HepG2 (cell line): ENCODE data around the gene SLC2A4. TPM values are rescaled to one million over a fixed set of nuclear protein-coding genes. Genes with fewer than 3 reads are reported as not detected.

Source experiments
- ARNT ChIP-seq: fragments of 450-650 bp; IDR thresholded peaks from 2 replicates; pipeline ENCODE4 v1.6.1; 2017
- ASH2L ChIP-seq: fragments of 300-600, 200-600 bp; sonication (generic); IDR thresholded peaks from 2 replicates; pipeline ENCODE4 v1.7.0; 2017; ENCODE audit warnings: low read depth, mild to moderate bottlenecking, moderate library complexity, mixed read lengths, low read length; ENCODE audit not compliant: insufficient read length
- ATM ChIP-seq: fragments of 450-650 bp; IDR thresholded peaks from 2 replicates; pipeline ENCODE4 v1.7.1; 2017; ENCODE audit warnings: mild to moderate bottlenecking, borderline replicate concordance
- HES4 ChIP-seq: sonication (generic); formaldehyde crosslinking; IDR thresholded peaks from 2 replicates; pipeline ENCODE4 v1.9.0; 2021; ENCODE audit warnings: mild to moderate bottlenecking, missing genetic modification reagents, borderline replicate concordance
- KDM5A ChIP-seq: fragments of 200-600 bp; sonication (generic); IDR thresholded peaks from 2 replicates; pipeline ENCODE4 v1.7.0; 2018; ENCODE audit warnings: antibody characterized with exemption, mild to moderate bottlenecking, low read length, borderline replicate concordance
- KDM6A ChIP-seq: IDR thresholded peaks from 2 replicates; pipeline ENCODE4 v1.6.1; 2016; ENCODE audit warnings: low read depth
- MEIS2 ChIP-seq: sonication (generic); formaldehyde crosslinking; IDR thresholded peaks from 2 replicates; pipeline ENCODE4 v1.9.0; 2021; ENCODE audit warnings: mild to moderate bottlenecking, missing genetic modification reagents
- TAF15 ChIP-seq: fragments of 200-400 bp; formaldehyde crosslinking; IDR thresholded peaks from one replicate; pipeline ENCODE4 v1.6.1; 2018; ENCODE audit warnings: mild to moderate bottlenecking, low read depth, low read length; ENCODE audit not compliant: poor library complexity, severe bottlenecking
- TCF7L2 ChIP-seq: IDR thresholded peaks from 2 replicates; pipeline ENCODE4 v1.6.1; 2011; ENCODE audit warnings: mild to moderate bottlenecking, low read depth, low read length, moderate library complexity
- TGIF2 ChIP-seq: IDR thresholded peaks from 2 replicates; pipeline ENCODE4 v1.6.1; 2016; ENCODE audit warnings: control low read depth, missing compliant biosample characterization
- ZFP36L2 ChIP-seq: sonication (generic); formaldehyde crosslinking; IDR thresholded peaks from 2 replicates; pipeline ENCODE4 v1.4.0; 2020; ENCODE audit warnings: missing genetic modification reagents
- ZNF17 ChIP-seq: sonication (generic); formaldehyde crosslinking; IDR thresholded peaks from 2 replicates; pipeline ENCODE4 v1.5.0; 2020; ENCODE audit warnings: mild to moderate bottlenecking, missing genetic modification reagents
- ZNF224 ChIP-seq: sonication (generic); formaldehyde crosslinking; IDR thresholded peaks from 2 replicates; pipeline ENCODE4 v1.5.0; 2020; ENCODE audit warnings: mild to moderate bottlenecking, missing genetic modification reagents
- ZNF251 ChIP-seq: sonication (generic); formaldehyde crosslinking; IDR thresholded peaks from 2 replicates; pipeline ENCODE4 v1.9.0; 2021; ENCODE audit warnings: mild to moderate bottlenecking, missing genetic modification reagents
- polyA plus RNA-seq, 8 experiments: library from polyadenylated mRNA; depleted of rRNA in 3 of 8; stranded (reverse) in 7 of 8; unstranded in 1 of 8; fragments of >200 nt; fragmentation: Illumina TruSeq in 4 of 8; extraction: Trizol in 4 of 8; gene quantifications; 2 replicates each; pipeline versions ENCODE4 v1.2.1 to v1.2.3, GENCODE V29; 2011 to 2016; ENCODE audit warnings: low read depth in 4 of 8, missing spikeins in 1 of 8, mixed read lengths in 1 of 8; ENCODE audit not compliant: insufficient read depth in 1 of 8
- total RNA-seq, 5 experiments: library from RNA; depleted of rRNA; stranded (reverse); fragments of >200 nt; fragmentation: Illumina TruSeq; extraction: Trizol; gene quantifications; 2 replicates each; pipeline ENCODE4 v1.2.3, GENCODE V29; 2016; ENCODE audit warnings: low read depth in 1 of 5
- TF ChIP-seq, protein P1 (sequence below): IDR thresholded peaks from 2 replicates; pipeline ENCODE4 v1.6.1; 2012; ENCODE audit warnings: low read depth, low read length, improper control_type of control experiment
- TF ChIP-seq, protein P2 (sequence below): sonication (generic); formaldehyde crosslinking; conservative IDR thresholded peaks from 2 replicates; pipeline ENCODE4 v1.8.0; 2022; ENCODE audit warnings: mild to moderate bottlenecking, moderate library complexity, missing genetic modification reagents
- TF ChIP-seq, protein P3 (sequence below): IDR thresholded peaks from 2 replicates; pipeline ENCODE4 v1.6.1; 2016; ENCODE audit warnings: low read depth, borderline replicate concordance
- TF ChIP-seq, protein P4 (sequence below): sonication (generic); formaldehyde crosslinking; IDR thresholded peaks from 2 replicates; pipeline ENCODE4 v1.8.0; 2022; ENCODE audit warnings: missing genetic modification reagents, mild to moderate bottlenecking, inconsistent platforms, borderline replicate concordance
- TF ChIP-seq, protein P5 (sequence below): sonication (generic); formaldehyde crosslinking; IDR thresholded peaks from 2 replicates; pipeline ENCODE4 v1.8.1; 2023; ENCODE audit warnings: mild to moderate bottlenecking, missing genetic modification reagents
- TF ChIP-seq, protein P6 (sequence below): sonication (generic); formaldehyde crosslinking; IDR thresholded peaks from 2 replicates; pipeline ENCODE4 v1.5.0; 2020; ENCODE audit warnings: missing genetic modification reagents
- TF ChIP-seq, protein P7 (sequence below): sonication (generic); formaldehyde crosslinking; conservative IDR thresholded peaks from 2 replicates; pipeline ENCODE4 v1.5.0; 2020; ENCODE audit warnings: missing genetic modification reagents

The SLC2A4 gene
- total and polyA plus RNA-seq, 2 of the 13 experiments (the other 11 are each of a cell fraction or from before 2014, with no cell fraction given), result 4.9 to 5.8 TPM

DNA sequence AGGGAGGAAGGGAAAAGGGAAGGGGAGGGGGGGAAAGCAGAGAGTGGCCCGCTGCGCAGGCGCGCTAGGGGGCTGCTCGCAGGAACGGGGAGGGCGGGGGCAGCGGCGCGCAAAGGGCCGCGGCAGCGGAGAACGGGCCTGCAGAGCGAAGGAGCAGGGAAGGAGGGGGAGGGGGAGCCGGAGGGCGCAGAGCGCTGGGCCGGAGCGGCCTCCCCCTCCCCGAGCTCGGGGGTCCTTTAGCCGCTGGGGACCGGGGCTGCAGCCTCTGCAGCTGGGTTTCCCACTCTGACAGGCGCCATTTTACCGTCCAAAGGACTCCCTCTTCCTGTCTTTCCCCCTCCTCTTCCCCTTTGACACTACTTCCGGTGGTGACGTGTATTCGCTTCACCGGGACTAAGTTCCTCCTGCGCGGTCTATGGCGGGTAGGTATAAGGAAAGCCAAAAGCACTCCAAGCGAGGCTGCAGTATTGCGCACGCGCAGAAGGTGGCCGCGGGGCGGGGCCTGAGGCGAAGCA is 29.8 kb upstream of the SLC2A4 start, which contains the start of gene CTDNEP1 (continued):
- TF ChIP-seq, protein P1, sequence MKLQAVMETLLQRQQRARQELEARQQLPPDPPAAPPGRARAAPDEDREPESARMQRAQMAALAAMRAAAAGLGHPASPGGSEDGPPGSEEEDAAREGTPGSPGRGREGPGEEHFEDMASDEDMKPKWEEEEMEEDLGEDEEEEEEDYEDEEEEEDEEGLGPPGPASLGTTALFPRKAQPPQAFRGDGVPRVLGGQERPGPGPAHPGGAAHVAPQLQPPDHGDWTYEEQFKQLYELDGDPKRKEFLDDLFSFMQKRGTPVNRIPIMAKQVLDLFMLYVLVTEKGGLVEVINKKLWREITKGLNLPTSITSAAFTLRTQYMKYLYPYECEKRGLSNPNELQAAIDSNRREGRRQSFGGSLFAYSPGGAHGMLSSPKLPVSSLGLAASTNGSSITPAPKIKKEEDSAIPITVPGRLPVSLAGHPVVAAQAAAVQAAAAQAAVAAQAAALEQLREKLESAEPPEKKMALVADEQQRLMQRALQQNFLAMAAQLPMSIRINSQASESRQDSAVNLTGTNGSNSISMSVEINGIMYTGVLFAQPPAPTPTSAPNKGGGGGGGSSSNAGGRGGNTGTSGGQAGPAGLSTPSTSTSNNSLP, result no peak
- TF ChIP-seq ASH2L, result peak; percentile 23
- TF ChIP-seq ZFP36L2 (CRISPR knock-in tag), result no peak
- TF ChIP-seq, protein P2, sequence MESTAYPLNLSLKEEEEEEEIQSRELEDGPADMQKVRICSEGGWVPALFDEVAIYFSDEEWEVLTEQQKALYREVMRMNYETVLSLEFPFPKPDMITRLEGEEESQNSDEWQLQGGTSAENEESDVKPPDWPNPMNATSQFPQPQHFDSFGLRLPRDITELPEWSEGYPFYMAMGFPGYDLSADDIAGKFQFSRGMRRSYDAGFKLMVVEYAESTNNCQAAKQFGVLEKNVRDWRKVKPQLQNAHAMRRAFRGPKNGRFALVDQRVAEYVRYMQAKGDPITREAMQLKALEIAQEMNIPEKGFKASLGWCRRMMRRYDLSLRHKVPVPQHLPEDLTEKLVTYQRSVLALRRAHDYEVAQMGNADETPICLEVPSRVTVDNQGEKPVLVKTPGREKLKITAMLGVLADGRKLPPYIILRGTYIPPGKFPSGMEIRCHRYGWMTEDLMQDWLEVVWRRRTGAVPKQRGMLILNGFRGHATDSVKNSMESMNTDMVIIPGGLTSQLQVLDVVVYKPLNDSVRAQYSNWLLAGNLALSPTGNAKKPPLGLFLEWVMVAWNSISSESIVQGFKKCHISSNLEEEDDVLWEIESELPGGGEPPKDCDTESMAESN, result 0 out of 2 replicates have a peak, but pooled peaks have one; percentile 14
- TF ChIP-seq HES4, result no peak
- TF ChIP-seq KDM5A, result peak; percentile 82
- TF ChIP-seq MEIS2 (CRISPR knock-in tag), result no peak
- TF ChIP-seq, protein P3, sequence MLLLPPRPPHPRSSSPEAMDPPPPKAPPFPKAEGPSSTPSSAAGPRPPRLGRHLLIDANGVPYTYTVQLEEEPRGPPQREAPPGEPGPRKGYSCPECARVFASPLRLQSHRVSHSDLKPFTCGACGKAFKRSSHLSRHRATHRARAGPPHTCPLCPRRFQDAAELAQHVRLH, result no peak
- no peak for TF ChIP-seq ARNT
- no peak for TF ChIP-seq TCF7L2
- TF ChIP-seq ATM, result no peak
- TF ChIP-seq, protein P4, sequence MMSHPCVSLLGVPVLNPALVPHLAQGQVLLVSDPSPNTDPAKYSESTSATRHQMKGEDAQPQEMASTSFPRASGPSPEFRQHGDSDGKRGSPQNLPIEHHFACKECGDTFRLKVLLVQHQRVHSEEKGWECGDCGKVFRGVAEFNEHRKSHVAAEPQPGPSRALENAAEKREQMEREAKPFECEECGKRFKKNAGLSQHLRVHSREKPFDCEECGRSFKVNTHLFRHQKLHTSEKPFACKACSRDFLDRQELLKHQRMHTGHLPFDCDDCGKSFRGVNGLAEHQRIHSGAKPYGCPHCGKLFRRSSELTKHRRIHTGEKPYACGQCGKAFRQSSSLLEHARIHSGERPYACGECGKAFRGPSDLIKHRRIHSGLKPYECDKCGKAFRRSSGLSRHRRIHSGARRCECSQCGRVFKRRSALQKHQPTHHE, result no peak
- TF ChIP-seq, protein P5, sequence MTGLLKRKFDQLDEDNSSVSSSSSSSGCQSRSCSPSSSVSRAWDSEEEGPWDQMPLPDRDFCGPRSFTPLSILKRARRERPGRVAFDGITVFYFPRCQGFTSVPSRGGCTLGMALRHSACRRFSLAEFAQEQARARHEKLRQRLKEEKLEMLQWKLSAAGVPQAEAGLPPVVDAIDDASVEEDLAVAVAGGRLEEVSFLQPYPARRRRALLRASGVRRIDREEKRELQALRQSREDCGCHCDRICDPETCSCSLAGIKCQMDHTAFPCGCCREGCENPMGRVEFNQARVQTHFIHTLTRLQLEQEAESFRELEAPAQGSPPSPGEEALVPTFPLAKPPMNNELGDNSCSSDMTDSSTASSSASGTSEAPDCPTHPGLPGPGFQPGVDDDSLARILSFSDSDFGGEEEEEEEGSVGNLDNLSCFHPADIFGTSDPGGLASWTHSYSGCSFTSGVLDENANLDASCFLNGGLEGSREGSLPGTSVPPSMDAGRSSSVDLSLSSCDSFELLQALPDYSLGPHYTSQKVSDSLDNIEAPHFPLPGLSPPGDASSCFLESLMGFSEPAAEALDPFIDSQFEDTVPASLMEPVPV (CRISPR knock-in tag), result peak; percentile 71; the same call in 1 of the 2 replicates
- TF ChIP-seq ZNF251, result no peak
- no peak for TF ChIP-seq KDM6A (CRISPR knock-in tag)
- no peak for TF ChIP-seq ZNF224 (CRISPR knock-in tag)
- no peak for TF ChIP-seq ZNF17 (CRISPR knock-in tag)
- TF ChIP-seq TAF15, result no peak
- TF ChIP-seq, protein P6, sequence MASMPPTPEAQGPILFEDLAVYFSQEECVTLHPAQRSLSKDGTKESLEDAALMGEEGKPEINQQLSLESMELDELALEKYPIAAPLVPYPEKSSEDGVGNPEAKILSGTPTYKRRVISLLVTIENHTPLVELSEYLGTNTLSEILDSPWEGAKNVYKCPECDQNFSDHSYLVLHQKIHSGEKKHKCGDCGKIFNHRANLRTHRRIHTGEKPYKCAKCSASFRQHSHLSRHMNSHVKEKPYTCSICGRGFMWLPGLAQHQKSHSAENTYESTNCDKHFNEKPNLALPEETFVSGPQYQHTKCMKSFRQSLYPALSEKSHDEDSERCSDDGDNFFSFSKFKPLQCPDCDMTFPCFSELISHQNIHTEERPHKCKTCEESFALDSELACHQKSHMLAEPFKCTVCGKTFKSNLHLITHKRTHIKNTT (CRISPR knock-in tag), result no peak
- 0 out of 2 replicates have a peak, but pooled peaks have one; percentile 13 for TF ChIP-seq TGIF2 (CRISPR knock-in tag)
- TF ChIP-seq, protein P7, sequence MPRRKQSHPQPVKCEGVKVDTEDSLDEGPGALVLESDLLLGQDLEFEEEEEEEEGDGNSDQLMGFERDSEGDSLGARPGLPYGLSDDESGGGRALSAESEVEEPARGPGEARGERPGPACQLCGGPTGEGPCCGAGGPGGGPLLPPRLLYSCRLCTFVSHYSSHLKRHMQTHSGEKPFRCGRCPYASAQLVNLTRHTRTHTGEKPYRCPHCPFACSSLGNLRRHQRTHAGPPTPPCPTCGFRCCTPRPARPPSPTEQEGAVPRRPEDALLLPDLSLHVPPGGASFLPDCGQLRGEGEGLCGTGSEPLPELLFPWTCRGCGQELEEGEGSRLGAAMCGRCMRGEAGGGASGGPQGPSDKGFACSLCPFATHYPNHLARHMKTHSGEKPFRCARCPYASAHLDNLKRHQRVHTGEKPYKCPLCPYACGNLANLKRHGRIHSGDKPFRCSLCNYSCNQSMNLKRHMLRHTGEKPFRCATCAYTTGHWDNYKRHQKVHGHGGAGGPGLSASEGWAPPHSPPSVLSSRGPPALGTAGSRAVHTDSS (CRISPR knock-in tag), result no peak
